HL-60 (cell line): ENCODE measurements around the gene HEY2.

Experiments
- DNase-seq, 2 experiments: peaks; one replicate each; pipeline ENCODE4 v3.0.0-alpha.2; 2010 to 2020; ENCODE audit warnings: low read depth in 1 of 2, low spot score in 1 of 2
- H3K27ac ChIP-seq: fragments of 250-450 bp; sonication (Bioruptor Pico); replicated peaks from 2 replicates; pipeline ENCODE4 v1.5.1; 2020; ENCODE audit warnings: mild to moderate bottlenecking, moderate library complexity
- H3K27me3 ChIP-seq: fragments of 250-450 bp; sonication (Bioruptor Pico); 2 replicates; pipeline ENCODE4 v1.5.1; 2021; ENCODE audit warnings: mild to moderate bottlenecking, moderate library complexity; ENCODE audit not compliant: insufficient read depth, poor library complexity, severe bottlenecking
- H3K4me3 ChIP-seq: replicated peaks from 2 replicates; pipeline ENCODE4 v1.5.1; 2011; ENCODE audit warnings: mild to moderate bottlenecking, control low read depth, low read length; ENCODE audit not compliant: insufficient read depth
- CTCF ChIP-seq: IDR thresholded peaks from one replicate; pipeline ENCODE4 v1.5.1; 2011; ENCODE audit warnings: low read length, control low read depth, inconsistent platforms; ENCODE audit not compliant: insufficient read depth
- GABPA ChIP-seq: IDR thresholded peaks from 2 replicates; pipeline ENCODE4 v1.6.1; 2012; ENCODE audit warnings: low read depth
- POLR2AphosphoS5 ChIP-seq: IDR thresholded peaks from 2 replicates; pipeline ENCODE4 v1.6.1; 2012; ENCODE audit warnings: low read depth
- REST ChIP-seq: IDR thresholded peaks from 2 replicates; pipeline ENCODE4 v1.6.1; 2012; ENCODE audit warnings: low read depth; ENCODE audit not compliant: insufficient replicate concordance
- SPI1 ChIP-seq: IDR thresholded peaks from 2 replicates; pipeline ENCODE4 v1.6.1; 2012; ENCODE audit warnings: low read depth, mild to moderate bottlenecking, borderline replicate concordance

Gene HEY2

DNA sequence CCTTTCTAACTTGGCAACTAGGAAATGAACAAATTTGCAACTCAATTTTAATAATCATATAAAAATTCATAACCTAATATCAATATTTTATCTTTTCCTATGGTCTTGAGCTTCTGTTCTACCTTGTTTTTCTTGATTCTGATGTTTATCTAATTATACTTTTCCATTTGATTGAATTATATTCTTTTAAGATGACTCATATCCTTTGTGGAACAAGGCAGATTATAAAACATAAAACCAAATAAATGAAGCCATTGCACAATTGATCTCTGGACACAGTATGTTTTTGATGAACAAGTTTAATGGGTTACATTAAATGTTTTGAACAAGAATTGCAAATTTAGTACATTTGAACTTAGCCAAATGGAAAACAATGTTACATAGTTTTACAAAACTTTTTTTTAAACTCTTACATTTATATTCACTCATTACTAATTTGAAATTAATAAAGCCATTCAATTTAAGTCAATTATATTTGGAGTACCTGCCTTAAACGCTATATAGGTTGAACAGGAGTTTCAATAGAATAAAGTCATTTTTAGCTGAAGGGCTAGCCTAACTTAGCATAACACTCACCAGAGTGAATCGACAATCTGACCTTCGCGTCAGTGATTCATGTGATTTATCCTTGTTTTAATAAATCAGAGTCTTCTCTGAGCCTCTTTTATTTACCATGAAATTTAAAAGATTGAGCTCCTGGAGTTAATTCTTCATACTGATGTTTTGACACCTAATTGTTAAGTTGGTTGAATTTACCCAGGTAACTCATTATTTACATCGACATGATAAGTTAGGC is 45.1 kb downstream of the HEY2 start:
- Histone ChIP-seq H3K27me3 (no peaks in the 10 kb centered on the region), H3K27ac (no peak overlapping the region), H3K4me3 (no peak overlapping the region)
- TF ChIP-seq CTCF, result no peak
- no peak for TF ChIP-seq GABPA
- TF ChIP-seq POLR2AphosphoS5, result no peak
- no peak for TF ChIP-seq REST
- no peak for TF ChIP-seq SPI1
- DNase-seq, result no peak

DNA sequence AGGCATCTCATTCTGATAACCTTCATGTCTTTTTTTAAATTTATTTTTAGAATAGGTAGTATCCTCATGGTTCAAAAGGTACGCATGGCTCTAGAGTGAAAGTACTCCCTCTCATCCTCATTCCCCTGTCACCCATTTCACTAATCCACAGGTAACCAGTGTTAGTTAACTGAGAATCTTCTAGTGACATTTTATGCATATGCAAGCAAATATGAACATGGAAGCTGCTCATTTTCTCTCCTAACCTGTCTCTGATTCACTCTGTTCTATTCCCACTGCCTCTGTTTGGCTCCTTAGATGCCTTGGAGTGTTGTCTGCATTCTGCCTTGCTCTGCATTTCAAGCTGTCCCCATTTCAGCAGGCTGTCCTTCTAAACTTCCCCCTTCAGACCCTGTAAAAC is 45.9 kb downstream of the HEY2 start:
- H3K27me3 ChIP-seq, result no peaks in the 10 kb centered on the region
- H3K4me3 ChIP-seq, result no peak overlapping the region
- no peak overlapping the region for H3K27ac ChIP-seq
- TF ChIP-seq GABPA (no peak), CTCF (no peak), POLR2AphosphoS5 (no peak), SPI1 (no peak), REST (no peak)
- no peak for DNase-seq

- Histone ChIP-seq H3K27ac (no peak overlapping the region), H3K27me3 (no peaks in the 10 kb centered on the region), H3K4me3 (no peak overlapping the region)
- no peak for TF ChIP-seq GABPA
- TF ChIP-seq SPI1, result no peak
- no peak for TF ChIP-seq CTCF
- TF ChIP-seq POLR2AphosphoS5, result no peak
- TF ChIP-seq REST, result no peak
- no peak for DNase-seq
Measured at GRCh38 chr6:125797120-125797885, 47.9 kb downstream of the HEY2 start.
